GM12875 (cell line): Measurements from ENCODE around the gene JARID2.
"Not testable (repeated sequence)": the region's sequence is repeated elsewhere in the genome, so short reads cannot be mapped to it uniquely, and the experiment has no call there.

Experiments used
- H3K4me3 ChIP-seq: one replicate; pipeline ENCODE4 v1.5.1; 2011; ENCODE audit warnings: low read depth, low read length, control low read depth
- CTCF ChIP-seq: IDR thresholded peaks from 2 replicates; pipeline ENCODE4 v1.5.1; 2011; ENCODE audit warnings: low read depth, mild to moderate bottlenecking, control low read depth, inconsistent platforms, low read length, moderate library complexity, borderline replicate concordance; ENCODE audit not compliant: insufficient read depth

The JARID2 gene

GRCh38 chr6:15290962-15291704 is 45.3 kb downstream of the JARID2 start:
- H3K4me3 ChIP-seq: no peak overlapping the region
- no peak for TF ChIP-seq CTCF

DNA sequence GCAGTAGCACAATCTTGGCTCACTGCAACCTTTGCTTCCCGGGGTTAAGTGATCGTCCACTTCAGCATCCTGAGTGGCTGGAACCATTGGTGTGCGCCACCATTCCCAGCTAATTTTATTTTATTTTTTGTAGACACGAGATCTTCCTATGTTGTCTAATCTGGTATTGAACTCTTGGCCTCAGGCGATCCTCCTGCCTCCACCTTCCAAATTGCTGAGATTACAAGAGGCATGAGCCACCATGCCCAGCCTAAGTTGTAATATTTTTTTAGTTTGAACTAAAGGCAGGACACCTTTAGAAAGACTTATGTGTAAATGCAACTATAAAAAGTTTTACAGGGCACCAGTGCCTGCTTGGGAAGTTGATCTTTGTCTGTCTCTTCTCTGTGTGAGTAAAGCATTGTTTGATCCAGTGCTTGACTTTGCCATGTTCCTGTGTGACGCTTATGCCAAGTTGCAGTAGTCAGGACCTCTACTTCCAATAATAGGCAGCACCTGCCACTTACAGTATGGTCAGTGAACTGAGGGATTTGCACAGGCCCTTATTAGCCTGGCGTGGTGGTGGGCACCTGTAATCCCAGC is 46.9 kb downstream of the JARID2 start:
- H3K4me3 ChIP-seq: no peak overlapping the region
- TF ChIP-seq CTCF: no peak

DNA sequence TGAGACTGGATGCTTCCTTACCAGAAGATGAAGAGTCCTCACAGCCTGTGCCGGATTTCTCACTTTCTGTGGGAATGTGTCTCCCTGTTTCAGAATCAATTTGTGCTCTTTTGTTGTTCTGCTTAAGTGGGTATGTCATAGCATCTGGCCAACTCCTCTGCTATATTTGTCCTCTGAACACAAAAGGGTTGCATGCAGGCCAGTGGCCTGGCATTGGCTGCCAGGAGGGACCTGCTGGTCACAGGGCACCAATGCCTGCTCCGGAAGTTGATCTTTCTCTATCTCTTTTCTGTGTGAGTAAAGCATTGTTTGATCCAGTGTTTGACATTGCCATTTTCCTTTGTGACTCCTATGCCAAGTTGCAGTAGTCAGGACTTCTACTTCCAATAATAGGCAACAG is 47.8 kb downstream of the JARID2 start:
- H3K4me3 ChIP-seq: no peak overlapping the region
- TF ChIP-seq CTCF: no peak

GRCh38 chr6:15294504-15294903 is 48.6 kb downstream of the JARID2 start:
- TF ChIP-seq CTCF: no peak
- no peak overlapping the region for H3K4me3 ChIP-seq

DNA sequence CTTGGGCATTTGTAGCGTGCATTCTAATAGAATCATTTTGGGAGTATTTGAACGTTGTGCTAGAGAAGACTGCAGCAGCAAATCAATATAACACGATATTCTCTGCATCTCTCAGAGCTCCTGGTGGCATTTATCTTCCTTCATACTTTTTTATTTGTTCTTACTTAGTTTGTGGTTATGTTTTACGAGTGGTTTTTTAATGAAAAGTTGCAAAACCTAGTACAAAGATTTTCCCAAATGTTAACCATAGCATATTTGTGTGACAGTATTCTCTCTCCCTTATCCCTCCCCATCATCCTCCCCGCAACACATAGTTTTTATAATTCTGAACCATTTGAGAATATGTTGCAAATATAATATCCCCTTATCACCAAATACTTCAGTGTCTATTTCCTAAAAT is 50.4 kb downstream of the JARID2 start:
- no peak for TF ChIP-seq CTCF
- no peak overlapping the region for H3K4me3 ChIP-seq

GRCh38 chr6:15296735-15297134 is 50.9 kb downstream of the JARID2 start:
- H3K4me3 ChIP-seq: no peak overlapping the region
- no peak for TF ChIP-seq CTCF

DNA sequence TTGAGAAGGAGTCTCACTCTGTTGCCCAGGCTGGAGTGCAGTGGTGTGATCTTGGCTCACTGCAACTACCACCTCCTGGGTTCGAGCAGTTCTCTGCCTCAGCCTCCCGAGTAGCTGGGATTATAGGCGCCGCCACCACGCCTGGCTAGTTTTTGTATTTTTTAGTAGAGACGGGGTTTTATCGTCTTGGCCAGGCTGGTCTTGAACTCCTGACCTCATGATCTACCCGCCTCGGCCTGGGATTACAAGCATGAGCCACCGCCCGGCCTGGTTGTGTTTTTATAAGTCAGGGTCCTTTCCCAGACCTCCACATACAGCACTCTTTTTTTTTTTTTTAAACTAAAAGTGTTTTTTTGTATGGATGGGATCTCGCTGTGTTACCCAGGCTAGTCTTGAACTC is 51.3 kb downstream of the JARID2 start:
- H3K4me3 ChIP-seq: not testable (repeated sequence)
